IMR-90 (cell line): Measurements from ENCODE around the gene TMEM59. TPM values are rescaled to one million over a fixed set of nuclear protein-coding genes. Genes with fewer than 3 reads are reported as not detected.

Experiments used
- ATAC-seq: fragments of 200-7000 bp; cut with Tn5 transposase; 2 replicates; pipeline ENCODE4 v1.9.1; 2020; ENCODE audit warnings: low read depth, mild to moderate bottlenecking, moderate library complexity
- BruUV-seq: library from RNA; stranded (reverse); fragments of 400-500 nt; replicated peaks from 2 replicates; lab custom pipeline; 2021; lab: Mats Ljungman, UMichigan
- CTCF ChIA-PET: fragments of 300-600 bp; formaldehyde crosslinking; extraction: SDS; loops from one replicate; lab custom pipeline; 2021; ENCODE audit warnings: antibody characterized with exemption; lab: Yijun Ruan, JAX
- POLR2A ChIA-PET: fragments of 300-600 bp; sonication (Branson Sonifier 250); formaldehyde crosslinking; loops from one replicate; lab custom pipeline; 2022; ENCODE audit warnings: antibody characterized with exemption; ENCODE audit not compliant: unreplicated experiment; lab: Charles Lee
- DNase-seq: peaks from one replicate; pipeline ENCODE4 v3.0.0; 2013
- H2AFZ ChIP-seq: replicated peaks from 2 replicates; pipeline ENCODE3; 2013; ENCODE audit warnings: low read length, mild to moderate bottlenecking; ENCODE audit not compliant: poor library complexity
- H2AK5ac ChIP-seq: 2 replicates; pipeline ENCODE4 v1.6.1; 2013; ENCODE audit warnings: low read depth, low read length, inconsistent platforms
- H2AK9ac ChIP-seq: replicated peaks from 2 replicates; pipeline ENCODE3; 2013; ENCODE audit warnings: mild to moderate bottlenecking, low read depth, low read length, moderate library complexity; ENCODE audit not compliant: poor library complexity
- H2BK120ac ChIP-seq: 2 replicates; pipeline ENCODE4 v1.6.1; 2013; ENCODE audit warnings: low read depth, low read length, inconsistent platforms
- H2BK15ac ChIP-seq: 3 replicates; pipeline ENCODE4 v1.6.1; 2013; ENCODE audit warnings: low read depth, low read length, inconsistent platforms
- H2BK20ac ChIP-seq: 2 replicates; pipeline ENCODE4 v1.6.1; 2013; ENCODE audit warnings: low read depth, mild to moderate bottlenecking, inconsistent platforms, low read length, moderate library complexity
- H2BK5ac ChIP-seq: 2 replicates; pipeline ENCODE4 v1.6.1; 2013; ENCODE audit warnings: mild to moderate bottlenecking, low read depth, low read length, inconsistent platforms; ENCODE audit not compliant: poor library complexity, severe bottlenecking
- H3K14ac ChIP-seq: replicated peaks from 2 replicates; pipeline ENCODE4 v1.6.1; 2013; ENCODE audit warnings: low read depth, low read length, inconsistent platforms
- H3K18ac ChIP-seq: 2 replicates; pipeline ENCODE4 v1.6.1; 2013; ENCODE audit warnings: low read depth, low read length, control low read depth
- H3K23ac ChIP-seq: 2 replicates; pipeline ENCODE4 v1.6.1; 2013; ENCODE audit warnings: low read depth, low read length, inconsistent platforms
- H3K27ac ChIP-seq: 2 replicates; pipeline ENCODE4 v1.5.1; 2013; ENCODE audit warnings: mild to moderate bottlenecking, control low read depth, low read length; ENCODE audit not compliant: insufficient read depth
- H3K27me3 ChIP-seq: 2 replicates; pipeline ENCODE4 v1.6.1; 2013; ENCODE audit warnings: low read length; ENCODE audit not compliant: control insufficient read depth, insufficient read depth
- H3K36me3 ChIP-seq: 2 replicates; pipeline ENCODE4 v1.6.1; 2013; ENCODE audit warnings: low read length, mixed read lengths; ENCODE audit not compliant: control insufficient read depth, insufficient read depth
- H3K4ac ChIP-seq: 2 replicates; pipeline ENCODE4 v1.6.1; 2013; ENCODE audit warnings: low read depth, low read length, inconsistent platforms
- H3K4me1 ChIP-seq: 2 replicates; pipeline ENCODE4 v1.6.1; 2013; ENCODE audit warnings: low read length, mixed read lengths; ENCODE audit not compliant: control insufficient read depth, insufficient read depth
- H3K4me2 ChIP-seq: 2 replicates; pipeline ENCODE4 v1.6.1; 2013; ENCODE audit warnings: low read depth, mild to moderate bottlenecking, control low read depth, low read length, moderate library complexity
- H3K4me3 ChIP-seq: 2 replicates; pipeline ENCODE4 v1.5.1; 2013; ENCODE audit warnings: low read depth, mild to moderate bottlenecking, control low read depth, low read length, moderate library complexity; ENCODE audit not compliant: insufficient read depth
- H3K56ac ChIP-seq: 2 replicates; pipeline ENCODE4 v1.6.1; 2013; ENCODE audit warnings: low read length, inconsistent platforms; ENCODE audit not compliant: insufficient read depth; ENCODE audit errors: extremely low read depth
- H3K79me1 ChIP-seq, 2 experiments: 2 replicates each; pipeline ENCODE4 v1.6.1; 2013; ENCODE audit warnings: low read length in 2 of 2, inconsistent platforms in 1 of 2, low read depth in 1 of 2
- H3K9ac ChIP-seq: 2 replicates; pipeline ENCODE4 v1.6.1; 2013; ENCODE audit warnings: low read depth, low read length, control low read depth
- H3K9me1 ChIP-seq: 2 replicates; pipeline ENCODE4 v1.6.1; 2013; ENCODE audit warnings: low read length, inconsistent platforms; ENCODE audit not compliant: insufficient read depth
- H3K9me3 ChIP-seq: 2 replicates; pipeline ENCODE4 v1.6.1; 2013; ENCODE audit warnings: low read length; ENCODE audit not compliant: control insufficient read depth, insufficient read depth
- H4K20me1 ChIP-seq: 2 replicates; pipeline ENCODE4 v1.6.1; 2013; ENCODE audit warnings: low read length, inconsistent platforms; ENCODE audit not compliant: insufficient read depth
- H4K5ac ChIP-seq: 2 replicates; pipeline ENCODE4 v1.6.1; 2013; ENCODE audit warnings: mild to moderate bottlenecking, low read depth, low read length, control low read depth
- H4K8ac ChIP-seq, 2 experiments: 2 replicates each; pipeline ENCODE4 v1.6.1; 2013; ENCODE audit warnings: low read depth in 2 of 2, low read length in 2 of 2, control low read depth in 1 of 2, inconsistent platforms in 1 of 2
- H4K91ac ChIP-seq: 2 replicates; pipeline ENCODE4 v1.6.1; 2013; ENCODE audit warnings: low read depth, low read length, inconsistent platforms; ENCODE audit not compliant: insufficient read depth
- BHLHE40 ChIP-seq: fragments of 150-350 bp; IDR thresholded peaks from 2 replicates; pipeline ENCODE4 v1.6.1; 2016; ENCODE audit warnings: mild to moderate bottlenecking, low read depth, low read length
- CEBPB ChIP-seq: IDR thresholded peaks from 2 replicates; pipeline ENCODE4 v1.6.1; 2012; ENCODE audit warnings: low read depth, low read length, improper control_type of control experiment
- FOS ChIP-seq: fragments of 150-350 bp; IDR thresholded peaks from 2 replicates; pipeline ENCODE4 v1.6.1; 2016; ENCODE audit warnings: low read depth, low read length
- MAZ ChIP-seq: IDR thresholded peaks from 2 replicates; pipeline ENCODE4 v1.6.1; 2012; ENCODE audit warnings: low read depth, mild to moderate bottlenecking, low read length, improper control_type of control experiment, moderate library complexity, borderline replicate concordance
- POLR2A ChIP-seq: IDR thresholded peaks from 2 replicates; pipeline ENCODE4 v1.6.1; 2012; ENCODE audit warnings: mild to moderate bottlenecking, low read depth, low read length
- RAD21 ChIP-seq: IDR thresholded peaks from 2 replicates; pipeline ENCODE4 v1.6.1; 2012; ENCODE audit warnings: low read length, improper control_type of control experiment
- RCOR1 ChIP-seq: IDR thresholded peaks from 2 replicates; pipeline ENCODE4 v1.6.1; 2012; ENCODE audit warnings: mild to moderate bottlenecking, low read length, improper control_type of control experiment; ENCODE audit not compliant: insufficient replicate concordance
- RFX5 ChIP-seq: IDR thresholded peaks from 2 replicates; pipeline ENCODE4 v1.8.0; 2012; ENCODE audit warnings: low read depth, mild to moderate bottlenecking, low read length, moderate library complexity
- WGBS, 2 experiments: methylation state at CpG; one replicate each; pipeline versions ENCODE4 v1.1.5 to v1.1.7; 2013; ENCODE audit warnings: missing lambda C conversion rate in 2 of 2; ENCODE audit not compliant: insufficient read length in 1 of 2; ENCODE audit errors: extremely low coverage in 2 of 2; 5-methylcytosine and 5-hydroxymethylcytosine counted together
- dilution Hi-C: fragments of 300-500 bp; cut with HindIII; formaldehyde crosslinking; loops from one replicate; pipeline ENCODE4 v1.14.3; 2018; ENCODE audit warnings: low sequenced_read_pairs; ENCODE audit not compliant: unreplicated experiment
- in situ Hi-C: fragments of 300-500 bp; cut with MboI; formaldehyde crosslinking; loops from 3 replicates; pipeline ENCODE4 v1.14.3; 2019; ENCODE audit warnings: low sequenced_read_pairs, inconsistent platforms, mixed read lengths
- intact Hi-C: fragments of 100-400 bp; cut with micrococcal nuclease; formaldehyde crosslinking; loops from 2 replicates; pipeline ENCODE4 v1.10.0; 2022
- polyA plus RNA-seq, 3 experiments: library from polyadenylated mRNA; depleted of rRNA; stranded (reverse); fragments of >200 nt; gene quantifications; 2 replicates each; pipeline ENCODE4 v1.2.3, GENCODE V29; 2012; ENCODE audit warnings: low replicate concordance in 1 of 3
- total RNA-seq: library from RNA; depleted of rRNA; stranded (reverse); fragments of >200 nt; gene quantifications from 2 replicates; pipeline ENCODE4 v1.2.3, GENCODE V29; 2012
- TF ChIP-seq, protein P1 (sequence below): fragments of 150-350 bp; IDR thresholded peaks from 2 replicates; pipeline ENCODE4 v1.6.1; 2017; ENCODE audit warnings: mild to moderate bottlenecking, antibody characterized with exemption, low read length, low read depth
- TF ChIP-seq, protein P2 (sequence below): fragments of 150-350 bp; IDR thresholded peaks from 2 replicates; pipeline ENCODE4 v1.6.1; 2016; ENCODE audit warnings: low read depth, mild to moderate bottlenecking, low read length, moderate library complexity, borderline replicate concordance
- TF ChIP-seq, protein P3 (sequence below): conservative IDR thresholded peaks from 2 replicates; pipeline ENCODE4 v1.5.1; 2012; ENCODE audit warnings: mild to moderate bottlenecking, low read depth, low read length, improper control_type of control experiment

Gene TMEM59
- total and polyA plus RNA-seq, 2 of the 4 experiments (the other 2 are of a cell fraction), result 239 to 241 TPM

DNA sequence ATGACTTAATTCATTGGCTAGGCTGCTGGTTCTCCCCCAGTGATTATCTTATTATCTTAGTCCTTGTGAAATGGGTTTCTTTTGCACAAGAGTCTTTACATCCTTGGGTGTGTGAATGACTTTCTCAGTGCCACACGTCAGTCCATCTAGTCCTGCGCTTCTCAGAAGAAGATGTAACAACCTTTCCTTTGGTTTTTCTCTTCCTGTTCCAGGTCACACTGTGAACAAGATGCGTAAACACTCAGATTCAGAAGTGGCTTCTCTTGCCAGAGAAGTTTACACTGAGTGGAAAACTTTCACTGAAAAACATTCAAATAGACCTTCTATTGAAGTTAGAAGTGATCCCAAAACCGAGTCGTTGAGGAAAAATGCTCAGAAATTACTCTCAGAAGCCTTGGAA lies 35.4 kb upstream of the TMEM59 start:
- no CpG with 5 or more reads among the region's 5 CpGs for WGBS, 2 experiments
- Histone ChIP-seq H2BK20ac (no peak overlapping the region), H3K36me3 (0 out of 2 replicates have a peak, but pooled peaks cover 1% of the 10 kb centered on the region), H3K4me3 (no peak overlapping the region), H3K9me1 (no peaks in the 10 kb centered on the region), H3K4me2 (no peak overlapping the region), H2BK5ac (no peak overlapping the region), H2AFZ (no peak overlapping the region), H3K79me1 (no peaks in the 10 kb centered on the region), H4K5ac (no peak overlapping the region), H3K14ac (no peak overlapping the region), H4K8ac (no peak overlapping the region), H3K9me3 (no peaks in the 10 kb centered on the region), H2AK9ac (no peak overlapping the region), H3K4ac (no peak overlapping the region), H3K18ac (no peak overlapping the region), H3K27me3 (no peaks in the 10 kb centered on the region), H3K56ac (no peak overlapping the region), H2AK5ac (no peak overlapping the region), H2BK15ac (no peak overlapping the region), H3K9ac (no peak overlapping the region), H4K20me1 (no peaks in the 10 kb centered on the region), H2BK120ac (no peak overlapping the region), H3K27ac (no peak overlapping the region), H3K23ac (no peak overlapping the region), H4K91ac (no peak overlapping the region), H3K4me1 (no peaks in the 10 kb centered on the region)
- no peak for DNase-seq
- ATAC-seq, result no peak
- TF ChIP-seq BHLHE40 (no peak), POLR2A (no peak), RCOR1 (no peak), MAZ (no peak), FOS (no peak), RAD21 (no peak), CEBPB (no peak), RFX5 (no peak)
- TF ChIP-seq, protein P1, sequence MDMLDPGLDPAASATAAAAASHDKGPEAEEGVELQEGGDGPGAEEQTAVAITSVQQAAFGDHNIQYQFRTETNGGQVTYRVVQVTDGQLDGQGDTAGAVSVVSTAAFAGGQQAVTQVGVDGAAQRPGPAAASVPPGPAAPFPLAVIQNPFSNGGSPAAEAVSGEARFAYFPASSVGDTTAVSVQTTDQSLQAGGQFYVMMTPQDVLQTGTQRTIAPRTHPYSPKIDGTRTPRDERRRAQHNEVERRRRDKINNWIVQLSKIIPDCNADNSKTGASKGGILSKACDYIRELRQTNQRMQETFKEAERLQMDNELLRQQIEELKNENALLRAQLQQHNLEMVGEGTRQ, result no peak
- TF ChIP-seq, protein P2, sequence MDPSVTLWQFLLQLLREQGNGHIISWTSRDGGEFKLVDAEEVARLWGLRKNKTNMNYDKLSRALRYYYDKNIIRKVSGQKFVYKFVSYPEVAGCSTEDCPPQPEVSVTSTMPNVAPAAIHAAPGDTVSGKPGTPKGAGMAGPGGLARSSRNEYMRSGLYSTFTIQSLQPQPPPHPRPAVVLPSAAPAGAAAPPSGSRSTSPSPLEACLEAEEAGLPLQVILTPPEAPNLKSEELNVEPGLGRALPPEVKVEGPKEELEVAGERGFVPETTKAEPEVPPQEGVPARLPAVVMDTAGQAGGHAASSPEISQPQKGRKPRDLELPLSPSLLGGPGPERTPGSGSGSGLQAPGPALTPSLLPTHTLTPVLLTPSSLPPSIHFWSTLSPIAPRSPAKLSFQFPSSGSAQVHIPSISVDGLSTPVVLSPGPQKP, result no peak
- TF ChIP-seq, protein P3, sequence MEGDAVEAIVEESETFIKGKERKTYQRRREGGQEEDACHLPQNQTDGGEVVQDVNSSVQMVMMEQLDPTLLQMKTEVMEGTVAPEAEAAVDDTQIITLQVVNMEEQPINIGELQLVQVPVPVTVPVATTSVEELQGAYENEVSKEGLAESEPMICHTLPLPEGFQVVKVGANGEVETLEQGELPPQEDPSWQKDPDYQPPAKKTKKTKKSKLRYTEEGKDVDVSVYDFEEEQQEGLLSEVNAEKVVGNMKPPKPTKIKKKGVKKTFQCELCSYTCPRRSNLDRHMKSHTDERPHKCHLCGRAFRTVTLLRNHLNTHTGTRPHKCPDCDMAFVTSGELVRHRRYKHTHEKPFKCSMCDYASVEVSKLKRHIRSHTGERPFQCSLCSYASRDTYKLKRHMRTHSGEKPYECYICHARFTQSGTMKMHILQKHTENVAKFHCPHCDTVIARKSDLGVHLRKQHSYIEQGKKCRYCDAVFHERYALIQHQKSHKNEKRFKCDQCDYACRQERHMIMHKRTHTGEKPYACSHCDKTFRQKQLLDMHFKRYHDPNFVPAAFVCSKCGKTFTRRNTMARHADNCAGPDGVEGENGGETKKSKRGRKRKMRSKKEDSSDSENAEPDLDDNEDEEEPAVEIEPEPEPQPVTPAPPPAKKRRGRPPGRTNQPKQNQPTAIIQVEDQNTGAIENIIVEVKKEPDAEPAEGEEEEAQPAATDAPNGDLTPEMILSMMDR, result no peak
- ChIA-PET POLR2A (no interaction called here), CTCF (interaction anchor here (1.4 kb wide), 1 partner anchor 19 kb away, joined by 3 read pairs; no protein-coding TSS in a partner anchor)
- dilution Hi-C loops, result no loop called here
- no TSS peak for BruUV-seq
- intact Hi-C loops, result no loop called here
- in situ Hi-C loops, result no loop called here
